OCI-LY1 (cell line): ENCODE data around the gene COBL.

ENCODE experiments used
- H2AFZ ChIP-seq: fragments of 200-600 bp; sonication (generic), shearing (Covaris generic); 2 replicates; pipeline ENCODE4 v1.6.0; 2014; ENCODE audit warnings: antibody characterized with exemption, mild to moderate bottlenecking, low read length
- H3F3A ChIP-seq: fragments of 200-600 bp; sonication (generic), shearing (Covaris generic); 2 replicates; pipeline ENCODE4 v1.6.0; 2014; ENCODE audit warnings: mild to moderate bottlenecking, antibody characterized with exemption, low read length, moderate library complexity; ENCODE audit not compliant: insufficient read depth
- H3K27ac ChIP-seq: fragments of 200-600 bp; sonication (generic); 2 replicates; pipeline ENCODE4 v1.5.1; 2014; ENCODE audit warnings: low read length, mixed run types, mild to moderate bottlenecking, low read depth; ENCODE audit not compliant: poor library complexity, severe bottlenecking
- H3K27me3 ChIP-seq: fragments of 200-600 bp; sonication (generic); 2 replicates; pipeline ENCODE4 v1.6.0; 2014; ENCODE audit warnings: antibody characterized with exemption, mild to moderate bottlenecking, low read length, moderate library complexity; ENCODE audit not compliant: insufficient read depth
- H3K36me3 ChIP-seq: fragments of 200-600 bp; sonication (generic); 2 replicates; pipeline ENCODE4 v1.6.1; 2014; ENCODE audit warnings: mild to moderate bottlenecking, antibody characterized with exemption, low read length, moderate library complexity, mixed read lengths; ENCODE audit not compliant: insufficient read depth
- H3K4me1 ChIP-seq: fragments of 200-600 bp; sonication (generic); 2 replicates; pipeline ENCODE4 v1.5.1; 2014; ENCODE audit warnings: mild to moderate bottlenecking, low read length, moderate library complexity; ENCODE audit not compliant: insufficient read depth, severe bottlenecking
- H3K4me2 ChIP-seq: fragments of 200-600 bp; sonication (generic), shearing (Covaris generic); 2 replicates; pipeline ENCODE4 v1.6.1; 2014; ENCODE audit warnings: low read length
- H3K4me3 ChIP-seq: fragments of 200-600 bp; sonication (generic); 2 replicates; pipeline ENCODE4 v1.5.1; 2014; ENCODE audit warnings: low read length, low read depth, mild to moderate bottlenecking, mixed read lengths; ENCODE audit not compliant: poor library complexity, severe bottlenecking
- H3K79me2 ChIP-seq: fragments of 200-600 bp; shearing (Covaris generic); 2 replicates; pipeline ENCODE4 v1.6.1; 2016; ENCODE audit warnings: mixed run types, low read length, mixed read lengths; ENCODE audit not compliant: insufficient read depth
- H3K9ac ChIP-seq: fragments of 200-600 bp; sonication (generic), shearing (Covaris generic); 2 replicates; pipeline ENCODE4 v1.6.1; 2014; ENCODE audit warnings: mild to moderate bottlenecking, low read length, mixed read lengths
- H3K9me2 ChIP-seq: fragments of 200-600 bp; sonication (generic), shearing (Covaris generic); 2 replicates; pipeline ENCODE4 v1.6.1; 2014; ENCODE audit warnings: low read depth, mild to moderate bottlenecking, low read length, mixed read lengths
- H3K9me3 ChIP-seq: fragments of 200-600 bp; shearing (Covaris generic); 2 replicates; pipeline ENCODE4 v1.6.1; 2014; ENCODE audit warnings: low read length, mixed read lengths
- H4K20me1 ChIP-seq: fragments of 200-600 bp; sonication (generic), shearing (Covaris generic); 2 replicates; pipeline ENCODE4 v1.6.0; 2016; ENCODE audit warnings: mild to moderate bottlenecking, low read length; ENCODE audit not compliant: insufficient read depth
- CTCF ChIP-seq: fragments of 200-600 bp; sonication (generic), shearing (Covaris generic); IDR thresholded peaks from 2 replicates; pipeline ENCODE4 v1.5.1; 2017; ENCODE audit warnings: mild to moderate bottlenecking, antibody characterized with exemption, low read length, moderate library complexity, mixed read lengths
- EZH2 ChIP-seq: fragments of 200-600 bp; sonication (generic), shearing (Covaris generic); IDR thresholded peaks from 2 replicates; pipeline ENCODE4 v1.8.0; 2017; ENCODE audit warnings: borderline replicate concordance, mixed run types, mild to moderate bottlenecking, antibody characterized with exemption, low read length, moderate library complexity, mixed read lengths

COBL gene

GRCh38 chr7:51259766-51260165, 56.8 kb downstream of the COBL start:
- Histone ChIP-seq H3K36me3 (no peaks in the 10 kb centered on the region), H3K4me2 (no peak overlapping the region), H4K20me1 (no peaks in the 10 kb centered on the region), H3K27ac (no peak overlapping the region), H3K9me2 (no peaks in the 10 kb centered on the region), H3K4me3 (no peak overlapping the region), H3K9me3 (no peaks in the 10 kb centered on the region), H2AFZ (no peak overlapping the region), H3K4me1 (no peaks in the 10 kb centered on the region), H3K9ac (no peak overlapping the region), H3F3A (no peaks in the 10 kb centered on the region), H3K79me2 (no peaks in the 10 kb centered on the region), H3K27me3 (peaks cover 4% of the 10 kb centered on the region; the same call in 1 of the 2 replicates)
- TF ChIP-seq CTCF = no peak
- TF ChIP-seq EZH2 = no peak

- no peaks in the 10 kb centered on the region for H3K4me1 ChIP-seq
- no peak overlapping the region for H2AFZ ChIP-seq
- H3K36me3 ChIP-seq = no peaks in the 10 kb centered on the region
- no peaks in the 10 kb centered on the region for H3K79me2 ChIP-seq
- no peak overlapping the region for H3K4me2 ChIP-seq
- no peak overlapping the region for H3K4me3 ChIP-seq
- H3K27ac ChIP-seq = no peak overlapping the region
- TF ChIP-seq EZH2 (no peak), CTCF (no peak)
- no peaks in the 10 kb centered on the region for H3F3A ChIP-seq
- no peak overlapping the region for H3K9ac ChIP-seq
- no peaks in the 10 kb centered on the region for H3K9me2 ChIP-seq
- no peaks in the 10 kb centered on the region for H4K20me1 ChIP-seq
- peaks cover 4% of the 10 kb centered on the region; the same call in 1 of the 2 replicates for H3K27me3 ChIP-seq
- H3K9me3 ChIP-seq = no peaks in the 10 kb centered on the region
Observed at GRCh38 chr7:51256916-51257315, 59.7 kb downstream of the COBL start.

GRCh38 chr7:51256209-51256781, 60.3 kb downstream of the COBL start:
- Histone ChIP-seq H4K20me1 (no peaks in the 10 kb centered on the region), H3F3A (no peaks in the 10 kb centered on the region), H3K9ac (no peak overlapping the region), H3K36me3 (no peaks in the 10 kb centered on the region), H3K9me2 (no peaks in the 10 kb centered on the region), H3K27me3 (peaks cover 4% of the 10 kb centered on the region; the same call in 1 of the 2 replicates), H3K4me2 (no peak overlapping the region), H3K9me3 (no peaks in the 10 kb centered on the region), H3K4me1 (no peaks in the 10 kb centered on the region), H3K4me3 (no peak overlapping the region), H3K79me2 (no peaks in the 10 kb centered on the region), H2AFZ (no peak overlapping the region), H3K27ac (no peak overlapping the region)
- TF ChIP-seq EZH2 = no peak
- no peak for TF ChIP-seq CTCF
